Testis (tissue), 3 donors: ENCODE data around the gene C1QTNF8. TPM values are rescaled to one million over a fixed set of nuclear protein-coding genes. Genes with fewer than 3 reads are reported as not detected.
"Not testable (repeated sequence)": the region's sequence is repeated elsewhere in the genome, so short reads cannot be mapped to it uniquely, and the experiment has no call there.

ENCODE experiments used
- DNase-seq: peaks from one replicate; pipeline ENCODE4 v3.0.0-alpha.2; 2019
- H3K27ac ChIP-seq, 2 donors: fragments of 200-600 bp; sonication (generic); one replicate each; pipeline ENCODE4 v1.5.1; 2019
- H3K27me3 ChIP-seq: fragments of 200-600 bp; sonication (generic); one replicate; pipeline ENCODE4 v1.5.1; 2019
- H3K36me3 ChIP-seq: fragments of 200-600 bp; sonication (generic); one replicate; pipeline ENCODE4 v1.5.1; 2017; ENCODE audit warnings: low read depth; ENCODE audit errors: missing control alignments
- H3K4me1 ChIP-seq: fragments of 200-600 bp; sonication (generic); one replicate; pipeline ENCODE4 v1.5.1; 2019
- H3K4me3 ChIP-seq, 2 donors: fragments of 200-600 bp; sonication (generic); one replicate each; pipeline ENCODE4 v1.5.1; 2017 to 2019
- H3K9me3 ChIP-seq: fragments of 200-600 bp; sonication (generic); one replicate; pipeline ENCODE4 v1.5.1; 2017
- POLR2A ChIP-seq: fragments of 450-650 bp; IDR thresholded peaks from one replicate; pipeline ENCODE4 v1.6.1; 2017; ENCODE audit warnings: antibody characterized with exemption, mild to moderate bottlenecking, moderate library complexity
- WGBS, 2 donors: methylation state at CpG; one replicate each; pipeline ENCODE4 v1.1.5; 2018; 5-methylcytosine and 5-hydroxymethylcytosine counted together
- intact Hi-C: fragments of 100-400 bp; cut with DNase I; formaldehyde crosslinking; loops from one replicate; pipeline ENCODE4 v1.15.1; 2023; ENCODE audit warnings: low total_unique reads
- polyA plus RNA-seq: library from polyadenylated mRNA; stranded (reverse); fragments of 350-450 nt; fragmentation: Illumina TruSeq; extraction: RNeasy Lipid Tissue Mini Kit (QIAGEN cat#74804); gene quantifications from one replicate; pipeline ENCODE4 v1.2.3, GENCODE V29; 2014; ENCODE audit warnings: low read depth, low replicate concordance; ENCODE audit not compliant: insufficient read depth
- total RNA-seq, 2 donors: library from RNA; depleted of rRNA; stranded (reverse); fragments of >200 nt; gene quantifications; one replicate each; pipeline ENCODE4 v1.2.3, GENCODE V29; 2016
- TF ChIP-seq, protein P1 (sequence below), 3 experiments: fragments of 450-650 bp in 2 of 3; fragments of 200-600 bp in 1 of 3; sonication (generic) in 1 of 3; IDR thresholded peaks; one replicate each; pipeline ENCODE4 v1.5.1; 2016 to 2019; ENCODE audit warnings: antibody characterized with exemption in 3 of 3, mild to moderate bottlenecking in 2 of 3, moderate library complexity in 1 of 3

Gene C1QTNF8
- total and polyA plus RNA-seq, 3 donors from 2014 or later: 1.3 to 2.7 TPM; not detected in 1

GRCh38 chr16:1094601-1095449 lies 1.2 kb downstream of the C1QTNF8 start:
- Histone ChIP-seq H3K4me3 (no peak overlapping the region), H3K27ac (no peak overlapping the region), H3K9me3 (no peaks in the 10 kb centered on the region), H3K4me1 (peaks cover 21% of the 10 kb centered on the region), H3K27me3 (no peaks in the 10 kb centered on the region), H3K36me3 (no peaks in the 10 kb centered on the region)
- TF ChIP-seq, protein P1, sequence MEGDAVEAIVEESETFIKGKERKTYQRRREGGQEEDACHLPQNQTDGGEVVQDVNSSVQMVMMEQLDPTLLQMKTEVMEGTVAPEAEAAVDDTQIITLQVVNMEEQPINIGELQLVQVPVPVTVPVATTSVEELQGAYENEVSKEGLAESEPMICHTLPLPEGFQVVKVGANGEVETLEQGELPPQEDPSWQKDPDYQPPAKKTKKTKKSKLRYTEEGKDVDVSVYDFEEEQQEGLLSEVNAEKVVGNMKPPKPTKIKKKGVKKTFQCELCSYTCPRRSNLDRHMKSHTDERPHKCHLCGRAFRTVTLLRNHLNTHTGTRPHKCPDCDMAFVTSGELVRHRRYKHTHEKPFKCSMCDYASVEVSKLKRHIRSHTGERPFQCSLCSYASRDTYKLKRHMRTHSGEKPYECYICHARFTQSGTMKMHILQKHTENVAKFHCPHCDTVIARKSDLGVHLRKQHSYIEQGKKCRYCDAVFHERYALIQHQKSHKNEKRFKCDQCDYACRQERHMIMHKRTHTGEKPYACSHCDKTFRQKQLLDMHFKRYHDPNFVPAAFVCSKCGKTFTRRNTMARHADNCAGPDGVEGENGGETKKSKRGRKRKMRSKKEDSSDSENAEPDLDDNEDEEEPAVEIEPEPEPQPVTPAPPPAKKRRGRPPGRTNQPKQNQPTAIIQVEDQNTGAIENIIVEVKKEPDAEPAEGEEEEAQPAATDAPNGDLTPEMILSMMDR (IDR thresholded peaks at IDR 0.05): no peak
- TF ChIP-seq POLR2A: no peak
- no peak for DNase-seq
- 58 to 74% methylated on average over 3 to 28 of the region's 29 CpGs for WGBS, 2 donors
- intact Hi-C loops: loop anchor here (5.0 kb wide), 1 partner anchor 38 kb away; no protein-coding TSS in a partner anchor

- Histone ChIP-seq H3K4me3 (no peak overlapping the region), H3K36me3 (no peaks in the 10 kb centered on the region), H3K27me3 (no peaks in the 10 kb centered on the region), H3K9me3 (no peaks in the 10 kb centered on the region), H3K4me1 (peaks cover 26% of the 10 kb centered on the region), H3K27ac (no peak overlapping the region)
- DNase-seq: no peak
- TF ChIP-seq, protein P1 (IDR thresholded peaks at IDR 0.05): no peak
- no peak for TF ChIP-seq POLR2A
- WGBS, 2 donors: 70 to 80% methylated on average over 2 to 13 of the region's 13 CpGs
- intact Hi-C loops: no loop called here
These were observed 1.9 kb downstream of the C1QTNF8 start for GRCh38 chr16:1094124-1094479.

DNA sequence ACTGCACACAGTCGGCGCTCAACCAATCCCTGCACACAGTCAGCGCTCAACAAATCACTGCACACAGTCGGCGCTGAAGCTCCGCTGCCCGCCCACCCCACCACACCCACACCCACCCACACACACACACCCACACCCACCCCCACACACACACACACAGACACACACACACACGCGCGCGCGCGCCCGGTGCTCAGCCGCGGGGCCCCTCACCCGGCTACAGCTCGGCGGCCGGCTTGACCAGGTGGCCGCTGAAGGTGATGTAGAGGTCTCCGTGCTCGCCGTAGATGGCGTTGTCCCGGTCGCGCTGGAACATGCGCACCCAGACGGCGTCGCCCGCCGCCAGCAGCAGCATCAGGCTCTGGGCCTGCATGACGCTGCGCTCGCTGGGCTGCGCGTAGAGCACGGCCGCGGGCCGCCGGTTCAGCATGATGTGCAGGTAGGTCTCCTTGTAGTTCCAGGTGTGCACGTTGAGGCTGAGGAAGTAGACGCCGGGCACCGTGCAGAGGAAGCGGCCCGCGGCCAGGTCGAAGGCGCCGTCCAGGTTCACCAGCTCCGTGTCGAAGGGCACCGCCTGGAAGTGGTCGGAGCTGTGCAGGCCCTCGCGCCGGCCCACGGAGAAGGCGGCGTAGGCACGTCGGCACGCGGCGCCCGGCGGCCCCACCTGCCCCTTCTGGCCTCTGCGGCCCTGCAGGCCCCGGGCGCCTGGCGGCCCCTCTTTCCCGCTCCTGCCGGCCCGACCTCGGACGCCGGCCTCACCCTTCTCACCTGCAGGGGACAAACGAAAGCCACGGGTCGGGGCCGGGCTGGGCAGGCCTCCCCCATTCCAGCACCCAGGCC lies 2.5 kb downstream of the C1QTNF8 start:
- no peak overlapping the region for H3K27ac ChIP-seq
- peaks cover 26% of the 10 kb centered on the region for H3K4me1 ChIP-seq
- no peaks in the 10 kb centered on the region for H3K9me3 ChIP-seq
- peak; percentile 36 for DNase-seq
- no peak for TF ChIP-seq POLR2A
- TF ChIP-seq, protein P1 (IDR thresholded peaks at IDR 0.05): no peak
- H3K36me3 ChIP-seq: no peaks in the 10 kb centered on the region
- H3K27me3 ChIP-seq: no peaks in the 10 kb centered on the region
- intact Hi-C loops: no loop called here
- WGBS, 2 donors: 60 to 78% methylated on average over 38 to 78 of the region's 85 CpGs
- no peak overlapping the region for H3K4me3 ChIP-seq

GRCh38 chr16:1092685-1093283 lies 3.3 kb downstream of the C1QTNF8 start:
- H3K9me3 ChIP-seq, H3K27me3 ChIP-seq, H3K27ac ChIP-seq, DNase-seq, H3K36me3 ChIP-seq, H3K4me3 ChIP-seq, intact Hi-C loops: not testable (repeated sequence)
- WGBS, 2 donors: 74 to 77% methylated on average over 22 to 36 of the region's 40 CpGs
- H3K4me1 ChIP-seq: peaks cover 25% of the 10 kb centered on the region

DNA sequence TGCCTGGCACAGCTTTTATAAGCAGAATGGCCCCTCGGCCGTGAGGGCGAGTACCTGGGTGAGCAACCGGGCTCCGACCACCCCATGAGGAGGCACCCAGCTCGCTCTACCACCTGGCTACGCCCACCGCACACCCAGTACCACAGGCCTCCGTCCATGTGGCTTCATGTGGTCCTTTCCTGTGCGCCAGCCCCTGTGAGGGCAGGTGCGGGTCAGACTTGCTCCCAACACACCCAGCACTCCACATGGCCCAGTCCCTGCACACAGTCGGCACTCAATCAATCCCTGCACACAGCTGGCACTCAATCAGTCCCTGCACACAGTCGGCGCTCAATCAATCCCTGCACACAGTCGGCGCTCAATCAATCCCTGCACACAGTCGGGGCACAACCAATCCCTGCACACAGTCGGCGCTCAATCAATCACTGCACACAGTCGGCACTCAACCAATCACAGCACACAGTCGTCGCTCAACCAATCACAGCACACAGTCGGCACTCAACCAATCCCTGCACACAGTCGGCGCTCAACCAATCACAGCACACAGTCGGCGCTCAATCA lies 4.0 kb downstream of the C1QTNF8 start:
- WGBS, 2 donors: 53 to 91% methylated on average over 18 to 27 of the region's 27 CpGs
- H3K27ac ChIP-seq: no peak overlapping the region
- no peak overlapping the region for H3K4me3 ChIP-seq
- intact Hi-C loops: no loop called here
- H3K27me3 ChIP-seq: no peaks in the 10 kb centered on the region
- H3K36me3 ChIP-seq: no peaks in the 10 kb centered on the region
- TF ChIP-seq, protein P1 (IDR thresholded peaks at IDR 0.05): no peak
- no peak for TF ChIP-seq POLR2A
- H3K4me1 ChIP-seq: peaks cover 20% of the 10 kb centered on the region
- DNase-seq: no peak
- no peaks in the 10 kb centered on the region for H3K9me3 ChIP-seq
